HFFc6 (cell line): ENCODE measurements around the gene TUBB4B. TPM values are rescaled to one million over a fixed set of nuclear protein-coding genes. Genes with fewer than 3 reads are reported as not detected.
A peak's percentile ranks its signal among the peaks of the same experiment; 100 is the strongest.

Experiments used
- DNase-seq: peaks from one replicate; pipeline ENCODE4 v3.0.0-alpha.2; 2018
- H3K27ac Mint-ChIP-seq: 2 replicates; pipeline ENCODE4 v1.8.0; 2020; ENCODE audit warnings: mild to moderate bottlenecking, mixed read lengths
- H3K27me3 Mint-ChIP-seq: 2 replicates; pipeline ENCODE4 v1.8.0; 2021; ENCODE audit warnings: mild to moderate bottlenecking, moderate library complexity, mixed read lengths; ENCODE audit not compliant: insufficient read depth
- H3K36me3 Mint-ChIP-seq: 2 replicates; pipeline ENCODE4 v1.8.0; 2021; ENCODE audit warnings: low read depth, mixed read lengths
- H3K4me1 Mint-ChIP-seq: 2 replicates; pipeline ENCODE4 v1.8.0; 2020; ENCODE audit warnings: low read depth, mixed read lengths
- H3K4me3 Mint-ChIP-seq: 2 replicates; pipeline ENCODE4 v1.8.0; 2020; ENCODE audit warnings: mild to moderate bottlenecking, moderate library complexity, mixed read lengths
- H3K9me3 Mint-ChIP-seq: 2 replicates; pipeline ENCODE4 v1.8.0; 2020; ENCODE audit warnings: mild to moderate bottlenecking, mixed read lengths
- CTCF ChIP-seq: fragments of 200-600 bp; sonication (generic); IDR thresholded peaks from 2 replicates; pipeline ENCODE4 v1.5.0; 2021; ENCODE audit warnings: antibody characterized with exemption, mild to moderate bottlenecking
- total RNA-seq, 6 experiments: library from RNA; stranded (reverse); fragmentation: NEBNext Ultra II Directional; extraction: Animal tissue kit (Norgen Biotek cat#: 25700); gene quantifications; 2 replicates in 1 of 6; 3 replicates in 5 of 6; pipeline ENCODE4 v1.2.3, GENCODE V29; 2021

TUBB4B gene
- total RNA-seq, 6 experiments from 2014 or later = 415 to 760 (median 681) TPM

GRCh38 chr9:137266162-137266527 is 25.1 kb downstream of the TUBB4B start:
- peaks cover 26% of the 10 kb centered on the region for H3K36me3 Mint-ChIP-seq
- peaks cover 2% of the 10 kb centered on the region for H3K27me3 Mint-ChIP-seq
- no peak overlapping the region for H3K27ac Mint-ChIP-seq
- no peak overlapping the region for H3K4me3 Mint-ChIP-seq
- no peaks in the 10 kb centered on the region for H3K9me3 Mint-ChIP-seq
- peaks cover 30% of the 10 kb centered on the region for H3K4me1 Mint-ChIP-seq
- no peak for TF ChIP-seq CTCF
- no peak for DNase-seq

GRCh38 chr9:137266585-137267453 is 25.7 kb downstream of the TUBB4B start:
- H3K27me3 Mint-ChIP-seq = peaks cover 2% of the 10 kb centered on the region
- DNase-seq = no peak

GRCh38 chr9:137267933-137268355 is 26.9 kb downstream of the TUBB4B start:
- DNase-seq = no peak
- H3K27me3 Mint-ChIP-seq = peaks cover 2% of the 10 kb centered on the region
- H3K4me1 Mint-ChIP-seq = peaks cover 23% of the 10 kb centered on the region
- TF ChIP-seq CTCF = no peak
- H3K4me3 Mint-ChIP-seq = no peak overlapping the region
- H3K9me3 Mint-ChIP-seq = no peaks in the 10 kb centered on the region
- peaks cover 20% of the 10 kb centered on the region for H3K36me3 Mint-ChIP-seq
- H3K27ac Mint-ChIP-seq = peak overlapping the region; percentile 83

More at GRCh38 chr9:137266585-137267453, 25.7 kb downstream of the TUBB4B start:
- peaks cover 21% of the 10 kb centered on the region for H3K36me3 Mint-ChIP-seq
- no peak for TF ChIP-seq CTCF
- H3K9me3 Mint-ChIP-seq = no peaks in the 10 kb centered on the region
- H3K27ac Mint-ChIP-seq = no peak overlapping the region
- peaks cover 26% of the 10 kb centered on the region for H3K4me1 Mint-ChIP-seq
- no peak overlapping the region for H3K4me3 Mint-ChIP-seq

GRCh38 chr9:137268538-137269201 is 27.6 kb downstream of the TUBB4B start:
- no peak for DNase-seq
- no peak for TF ChIP-seq CTCF
- peaks cover 20% of the 10 kb centered on the region for H3K36me3 Mint-ChIP-seq
- H3K9me3 Mint-ChIP-seq = no peaks in the 10 kb centered on the region
- peak overlapping the region; percentile 83 for H3K27ac Mint-ChIP-seq
- peak overlapping the region; percentile 25 for H3K4me3 Mint-ChIP-seq
- H3K27me3 Mint-ChIP-seq = peaks cover 2% of the 10 kb centered on the region
- peaks cover 23% of the 10 kb centered on the region for H3K4me1 Mint-ChIP-seq

- peaks cover 23% of the 10 kb centered on the region for H3K4me1 Mint-ChIP-seq
- peak overlapping the region; percentile 83 for H3K27ac Mint-ChIP-seq
- TF ChIP-seq CTCF = no peak
- H3K9me3 Mint-ChIP-seq = no peaks in the 10 kb centered on the region
- H3K27me3 Mint-ChIP-seq = peaks cover 2% of the 10 kb centered on the region
- peaks cover 20% of the 10 kb centered on the region for H3K36me3 Mint-ChIP-seq
- peak overlapping the region; percentile 25; the same call in 1 of the 2 replicates for H3K4me3 Mint-ChIP-seq
- peak; percentile 75 for DNase-seq
Measured at GRCh38 chr9:137269231-137269772, 28.2 kb downstream of the TUBB4B start.
